NB4 (cell line): Measurements from ENCODE around the gene DENND1A.
"Not testable (repeated sequence)": the region's sequence is repeated elsewhere in the genome, so short reads cannot be mapped to it uniquely, and the experiment has no call there.

Experiments used
- DNase-seq: peaks from one replicate; pipeline ENCODE4 v3.0.0; 2010; ENCODE audit warnings: low read depth
- H3K4me3 ChIP-seq: one replicate; pipeline ENCODE4 v1.5.1; 2011; ENCODE audit warnings: mild to moderate bottlenecking, low read depth, low read length, moderate library complexity
- CTCF ChIP-seq: IDR thresholded peaks from one replicate; pipeline ENCODE4 v1.5.1; 2012; ENCODE audit warnings: low read depth, low read length
- MAX ChIP-seq: IDR thresholded peaks from 2 replicates; pipeline ENCODE4 v1.6.1; 2011; ENCODE audit warnings: low read depth, low read length
- MYC ChIP-seq: IDR thresholded peaks from 2 replicates; pipeline ENCODE4 v1.6.1; 2011; ENCODE audit warnings: low read depth, low read length
- POLR2A ChIP-seq: IDR thresholded peaks from 2 replicates; pipeline ENCODE4 v1.6.1; 2011; ENCODE audit warnings: mild to moderate bottlenecking; ENCODE audit not compliant: insufficient read length; ENCODE audit errors: extremely low read depth

DENND1A gene

GRCh38 chr9:123887837-123888236 is 42.1 kb downstream of the DENND1A start:
- TF ChIP-seq CTCF, result no peak
- TF ChIP-seq POLR2A, result no peak
- no peak for TF ChIP-seq MAX
- TF ChIP-seq MYC, result no peak
- no peak overlapping the region for H3K4me3 ChIP-seq
- DNase-seq, result no peak

- DNase-seq, H3K4me3 ChIP-seq: not testable (repeated sequence)
Observed at GRCh38 chr9:123885834-123886233, 44.1 kb downstream of the DENND1A start.

GRCh38 chr9:123883634-123884033 is 46.3 kb downstream of the DENND1A start:
- DNase-seq, result no peak
- no peak overlapping the region for H3K4me3 ChIP-seq
- no peak for TF ChIP-seq CTCF
- no peak for TF ChIP-seq POLR2A
- TF ChIP-seq MAX, result no peak
- no peak for TF ChIP-seq MYC

DNA sequence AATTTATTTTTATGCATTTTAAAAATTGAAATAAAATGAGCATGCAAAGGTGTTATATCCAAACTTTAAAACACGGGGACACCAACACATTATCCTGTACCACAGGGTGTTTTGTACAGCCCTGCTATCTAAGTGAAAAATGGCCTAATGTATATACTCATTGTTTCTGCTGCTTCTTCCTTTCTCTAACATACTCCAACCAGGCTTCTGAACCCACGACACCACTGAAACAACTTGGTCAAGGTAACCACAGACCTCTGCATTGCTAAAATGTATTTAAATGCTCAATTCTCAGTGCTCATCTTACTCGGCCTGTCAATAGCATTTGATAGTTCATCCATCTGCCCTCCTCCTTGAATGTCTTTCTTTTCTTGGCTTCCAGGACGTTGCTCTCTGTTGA is 48.3 kb downstream of the DENND1A start:
- TF ChIP-seq MYC (no peak), POLR2A (no peak), CTCF (no peak), MAX (no peak)
- no peak for DNase-seq
- H3K4me3 ChIP-seq, result no peak overlapping the region

DNA sequence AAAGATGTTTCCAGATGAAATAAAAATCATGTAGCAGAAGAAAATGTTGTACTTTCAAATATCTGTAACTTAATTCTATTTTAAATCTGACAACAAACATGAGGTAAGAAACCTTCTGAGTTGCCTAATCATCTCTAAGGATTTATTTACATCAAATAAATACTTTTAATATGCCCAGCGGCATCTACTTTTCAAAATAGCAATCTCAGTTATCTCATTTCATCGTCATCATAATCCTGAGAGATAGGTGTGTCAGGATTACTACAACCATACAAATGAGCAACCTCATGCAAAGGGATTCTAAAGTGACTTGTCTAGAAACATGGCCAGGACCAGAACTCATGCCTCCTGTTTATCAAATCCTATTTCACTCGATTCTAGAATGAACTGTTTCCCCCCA is 49.5 kb downstream of the DENND1A start:
- no peak for DNase-seq
- no peak for TF ChIP-seq CTCF
- no peak for TF ChIP-seq POLR2A
- no peak for TF ChIP-seq MYC
- TF ChIP-seq MAX, result no peak
- H3K4me3 ChIP-seq, result no peak overlapping the region

DNA sequence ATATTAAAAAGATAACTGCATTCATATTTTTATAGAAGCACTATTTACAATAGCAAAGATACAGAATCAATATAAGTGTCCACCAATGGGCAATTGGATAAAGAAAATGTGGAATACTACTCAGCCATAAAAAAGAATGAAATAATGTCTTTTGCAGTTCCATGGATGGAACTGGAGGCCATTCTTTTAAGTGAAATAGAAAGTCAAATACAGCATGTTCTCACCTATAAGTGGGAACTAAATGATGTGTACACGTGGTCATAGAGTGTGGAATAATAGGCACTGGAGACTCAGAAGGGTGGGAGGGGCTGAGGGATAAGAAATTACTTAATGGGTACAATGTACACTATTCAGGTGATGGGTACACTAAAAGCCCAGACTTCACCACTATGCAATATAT is 53.2 kb downstream of the DENND1A start:
- TF ChIP-seq CTCF (no peak), POLR2A (no peak), MYC (no peak), MAX (no peak)
- no peak for DNase-seq

GRCh38 chr9:123872710-123873109 is 57.2 kb downstream of the DENND1A start:
- H3K4me3 ChIP-seq, result no peak overlapping the region
- TF ChIP-seq MYC, result no peak
- no peak for TF ChIP-seq MAX
- no peak for TF ChIP-seq CTCF
- TF ChIP-seq POLR2A, result no peak
- DNase-seq, result no peak

More for the DNA sequence above, 53.2 kb downstream of the DENND1A start:
- no peak overlapping the region for H3K4me3 ChIP-seq
